ENCODE results near the gene SMYD4.

- TF ChIP-seq POLR2A (IDR thresholded peaks at IDR 0.05) (no peak), CTCF (IDR thresholded peaks at IDR 0.05) (no peak), EP300 (IDR thresholded peaks at IDR 0.05) (no peak)
Observed at GRCh38 chr17:1755252-1755826, 74.4 kb downstream of the SMYD4 start.

All from tibial nerve (tissue), 4 donors.